K562 (cell line): ENCODE measurements around the gene SLC52A1. TPM values are rescaled to one million over a fixed set of nuclear protein-coding genes. Genes with fewer than 3 reads are reported as not detected.
A peak's percentile ranks its signal among the peaks of the same experiment; 100 is the strongest.

Experiments
- ADNP ChIP-seq: fragments of 200-800 bp; sonication (Bioruptor generic); IDR thresholded peaks from 2 replicates; pipeline ENCODE4 v1.6.1; 2016; ENCODE audit warnings: missing genetic modification characterization, missing compliant biosample characterization
- BRD4 ChIP-seq: fragments of 200-600 bp; sonication (generic); IDR thresholded peaks from 2 replicates; pipeline ENCODE4 v1.6.1; 2017; ENCODE audit warnings: inconsistent platforms
- C11orf30 ChIP-seq: fragments of 450-650 bp; IDR thresholded peaks from 2 replicates; pipeline ENCODE4 v1.6.1; 2016; ENCODE audit warnings: low read depth, mild to moderate bottlenecking
- EP400 ChIP-seq: fragments of 450-650 bp; IDR thresholded peaks from 2 replicates; pipeline ENCODE4 v1.6.1; 2017; ENCODE audit warnings: antibody characterized with exemption, mild to moderate bottlenecking, moderate library complexity
- GABPB1 ChIP-seq: sonication (generic); formaldehyde crosslinking; IDR thresholded peaks from 2 replicates; pipeline ENCODE4 v1.8.0; 2022; ENCODE audit warnings: mild to moderate bottlenecking, missing genetic modification reagents
- JUND ChIP-seq, 2 experiments: IDR thresholded peaks; 2 replicates in 1 of 2; 3 replicates in 1 of 2; pipeline ENCODE4 v1.6.1; 2011; ENCODE audit warnings: borderline replicate concordance in 2 of 2, low read depth in 2 of 2, low read length in 2 of 2, improper control_type of control experiment in 1 of 2, missing biosample characterization in 1 of 2, missing genetic modification characterization in 1 of 2, missing genetic modification reagents in 1 of 2
- KDM1A ChIP-seq, 2 experiments: fragments of 450-650 bp; IDR thresholded peaks; 2 replicates each; pipeline ENCODE4 v1.6.1; 2016; ENCODE audit warnings: mild to moderate bottlenecking in 2 of 2
- MAFG ChIP-seq: fragments of 450-650 bp; conservative IDR thresholded peaks from 2 replicates; pipeline ENCODE4 v1.6.1; 2016; ENCODE audit warnings: missing genetic modification characterization, missing compliant biosample characterization
- MBD2 ChIP-seq: sonication (generic); IDR thresholded peaks from 2 replicates; pipeline ENCODE4 v1.6.1; 2016; ENCODE audit warnings: low read depth, borderline replicate concordance
- MCM3 ChIP-seq: fragments of 450-650 bp; IDR thresholded peaks from 2 replicates; pipeline ENCODE4 v1.6.1; 2016
- NONO ChIP-seq, 2 experiments: fragments of 200-400 bp in 1 of 2; fragments of 450-650 bp in 1 of 2; formaldehyde crosslinking in 1 of 2; IDR thresholded peaks; 2 replicates each; pipeline ENCODE4 v1.6.1; 2017; ENCODE audit warnings: low read depth in 2 of 2, mild to moderate bottlenecking in 2 of 2, moderate library complexity in 2 of 2, low read length in 1 of 2
- POLR2B ChIP-seq: fragments of 450-650 bp; IDR thresholded peaks from 2 replicates; pipeline ENCODE4 v1.6.1; 2018; ENCODE audit warnings: low read depth; ENCODE audit not compliant: partially characterized antibody
- RERE ChIP-seq: sonication (generic); formaldehyde crosslinking; IDR thresholded peaks from 2 replicates; pipeline ENCODE4 v1.8.0; 2023; ENCODE audit warnings: missing genetic modification reagents, mild to moderate bottlenecking, borderline replicate concordance
- SPI1 ChIP-seq: IDR thresholded peaks from 2 replicates; pipeline ENCODE4 v1.6.1; 2011; ENCODE audit warnings: low read depth, low read length, control low read depth, borderline replicate concordance
- USF2 ChIP-seq: sonication (generic); formaldehyde crosslinking; IDR thresholded peaks from 2 replicates; pipeline ENCODE4 v1.5.0; 2020; ENCODE audit warnings: missing genetic modification reagents
- ZHX1 ChIP-seq: fragments of 150-350 bp; conservative IDR thresholded peaks from 2 replicates; pipeline ENCODE4 v1.6.1; 2014; ENCODE audit warnings: low read length
- ZNF165 ChIP-seq: fragments of 250-450 bp; sonication (Bioruptor Pico); IDR thresholded peaks from 2 replicates; pipeline ENCODE4 v1.4.0; 2020; ENCODE audit warnings: borderline replicate concordance
- ZNF511 ChIP-seq: sonication (generic); formaldehyde crosslinking; IDR thresholded peaks from 2 replicates; pipeline ENCODE4 v1.8.0; 2022; ENCODE audit warnings: mild to moderate bottlenecking, missing genetic modification reagents
- ZNF644 ChIP-seq: fragments of 200-800 bp; sonication (Bioruptor generic); IDR thresholded peaks from 2 replicates; pipeline ENCODE4 v1.6.1; 2016; ENCODE audit warnings: low read depth, missing genetic modification characterization, missing compliant biosample characterization
- ZNF717 ChIP-seq: fragments of 250-450 bp; sonication (Bioruptor Pico); IDR thresholded peaks from 2 replicates; pipeline ENCODE4 v1.5.0; 2021
- polyA plus RNA-seq, 8 experiments: library from polyadenylated mRNA; depleted of rRNA in 4 of 8; stranded (reverse) in 5 of 8; unstranded in 3 of 8; fragments of >200 nt; fragmentation: Nextera tagmentation in 2 of 8; fragmentation: Illumina TruSeq in 1 of 8; extraction: Ambion mirVana in 2 of 8; extraction: Trizol in 1 of 8; gene quantifications; 2 replicates each; pipeline versions ENCODE4 v1.2.1 to v1.2.3, GENCODE V29; 2011 to 2014; ENCODE audit warnings: inconsistent platforms in 1 of 8, missing spikeins in 1 of 8
- total RNA-seq, 7 experiments: library from RNA; depleted of rRNA in 6 of 7; stranded (reverse); fragments of >200 nt in 6 of 7; fragmentation: Illumina TruSeq in 2 of 7; extraction: Trizol in 2 of 7; gene quantifications; 2 replicates each; pipeline versions ENCODE4 v1.2.1 to v1.2.3, GENCODE V29; 2011 to 2021; ENCODE audit warnings: low replicate concordance in 1 of 7

SLC52A1 gene
- total and polyA plus RNA-seq, 9 of the 15 experiments (the other 6 are each of a cell fraction or from before 2014, with no cell fraction given): 0.04 TPM; not detected in 8

GRCh38 chr17:5019475-5019956, 15.7 kb downstream of the SLC52A1 start (continued):
- no peak for TF ChIP-seq RERE (CRISPR knock-in tag)
- no peak for TF ChIP-seq EP400
- no peak for TF ChIP-seq ADNP (tag)
- no peak for TF ChIP-seq NONO (IDR thresholded peaks at IDR 0.05; ENCODE audit: low read depth in 2 of 2, low read length in 1 of 2)
- no peak for TF ChIP-seq ZNF165
- no peak for TF ChIP-seq ZNF644
- no peak for TF ChIP-seq MCM3
- TF ChIP-seq KDM1A (IDR thresholded peaks at IDR 0.05): no peak
- no peak for TF ChIP-seq MBD2
- TF ChIP-seq JUND (IDR thresholded peaks at IDR 0.05; ENCODE audit: borderline replicate concordance, low read depth, low read length): peak; percentile 17; the same call in 1 of the 2 replicates
- TF ChIP-seq JUND (tag; IDR thresholded peaks at IDR 0.05; ENCODE audit: borderline replicate concordance, low read depth, low read length): no peak
- TF ChIP-seq ZNF717 (CRISPR knock-in tag): no peak
- TF ChIP-seq POLR2B: no peak
- TF ChIP-seq BRD4: no peak
- TF ChIP-seq USF2 (CRISPR knock-in tag): no peak
- TF ChIP-seq ZHX1: no peak
- no peak for TF ChIP-seq ZNF511 (CRISPR knock-in tag)
- TF ChIP-seq C11orf30: no peak
- TF ChIP-seq MAFG (tag): no peak
- no peak for TF ChIP-seq SPI1
- TF ChIP-seq GABPB1 (CRISPR knock-in tag): no peak
